Measurements from ENCODE around the gene CHCHD4.

CHCHD4 gene

DNA sequence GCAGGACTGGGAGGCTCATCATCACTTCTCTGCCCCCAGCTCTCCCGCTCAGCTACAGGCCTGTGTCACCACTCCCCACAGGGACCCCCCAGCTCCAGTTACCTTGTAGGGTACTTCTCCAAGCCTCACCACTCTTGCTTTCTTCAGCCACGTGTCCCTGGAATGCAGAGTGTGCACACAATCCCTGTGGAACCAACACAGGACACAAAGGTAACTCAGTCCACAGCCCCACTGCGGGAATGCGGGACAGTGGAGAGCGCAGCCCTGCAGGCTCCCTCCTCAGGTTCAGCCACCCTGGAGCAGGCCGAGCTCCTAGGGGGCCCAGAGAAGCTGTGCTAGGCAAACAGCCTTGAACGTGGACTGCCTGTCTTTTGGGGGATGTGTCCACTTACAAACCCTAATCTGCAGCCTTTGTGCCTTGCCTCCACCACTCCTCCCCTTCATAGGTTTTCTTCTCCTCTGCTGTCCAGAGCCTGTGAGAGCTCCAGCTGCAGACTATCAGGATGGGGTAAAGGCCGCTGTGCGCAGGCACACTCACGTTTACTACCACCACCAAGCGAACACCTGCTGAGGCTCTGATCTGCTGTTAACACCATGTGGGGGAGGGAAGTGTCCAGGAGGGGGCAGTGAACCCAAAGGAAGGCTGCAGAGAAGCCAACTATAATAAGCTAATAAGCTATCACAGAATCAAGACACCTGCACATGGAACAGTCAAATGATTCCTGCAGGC is 27.7 kb upstream of the CHCHD4 start:
- no peak for TF ChIP-seq TAF1 (IDR thresholded peaks at IDR 0.05; ENCODE audit: borderline replicate concordance, insufficient read depth, low read length)
- TF ChIP-seq POLR2AphosphoS5 (IDR thresholded peaks at IDR 0.05; ENCODE audit: low read depth, low read length) = no peak
- TF ChIP-seq SIN3A (IDR thresholded peaks at IDR 0.05; ENCODE audit: borderline replicate concordance, insufficient read depth, low read length) = no peak
- TF ChIP-seq, protein P1, sequence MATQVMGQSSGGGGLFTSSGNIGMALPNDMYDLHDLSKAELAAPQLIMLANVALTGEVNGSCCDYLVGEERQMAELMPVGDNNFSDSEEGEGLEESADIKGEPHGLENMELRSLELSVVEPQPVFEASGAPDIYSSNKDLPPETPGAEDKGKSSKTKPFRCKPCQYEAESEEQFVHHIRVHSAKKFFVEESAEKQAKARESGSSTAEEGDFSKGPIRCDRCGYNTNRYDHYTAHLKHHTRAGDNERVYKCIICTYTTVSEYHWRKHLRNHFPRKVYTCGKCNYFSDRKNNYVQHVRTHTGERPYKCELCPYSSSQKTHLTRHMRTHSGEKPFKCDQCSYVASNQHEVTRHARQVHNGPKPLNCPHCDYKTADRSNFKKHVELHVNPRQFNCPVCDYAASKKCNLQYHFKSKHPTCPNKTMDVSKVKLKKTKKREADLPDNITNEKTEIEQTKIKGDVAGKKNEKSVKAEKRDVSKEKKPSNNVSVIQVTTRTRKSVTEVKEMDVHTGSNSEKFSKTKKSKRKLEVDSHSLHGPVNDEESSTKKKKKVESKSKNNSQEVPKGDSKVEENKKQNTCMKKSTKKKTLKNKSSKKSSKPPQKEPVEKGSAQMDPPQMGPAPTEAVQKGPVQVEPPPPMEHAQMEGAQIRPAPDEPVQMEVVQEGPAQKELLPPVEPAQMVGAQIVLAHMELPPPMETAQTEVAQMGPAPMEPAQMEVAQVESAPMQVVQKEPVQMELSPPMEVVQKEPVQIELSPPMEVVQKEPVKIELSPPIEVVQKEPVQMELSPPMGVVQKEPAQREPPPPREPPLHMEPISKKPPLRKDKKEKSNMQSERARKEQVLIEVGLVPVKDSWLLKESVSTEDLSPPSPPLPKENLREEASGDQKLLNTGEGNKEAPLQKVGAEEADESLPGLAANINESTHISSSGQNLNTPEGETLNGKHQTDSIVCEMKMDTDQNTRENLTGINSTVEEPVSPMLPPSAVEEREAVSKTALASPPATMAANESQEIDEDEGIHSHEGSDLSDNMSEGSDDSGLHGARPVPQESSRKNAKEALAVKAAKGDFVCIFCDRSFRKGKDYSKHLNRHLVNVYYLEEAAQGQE (IDR thresholded peaks at IDR 0.05; ENCODE audit: insufficient read depth in 1 of 2, low read depth in 2 of 2, low read length in 2 of 2) = no peak
- TF ChIP-seq FOXP2 (optimal IDR thresholded peaks at IDR 0.05; ENCODE audit: borderline replicate concordance, extremely low read depth, extremely low read length, insufficient read depth) = no peak

DNA sequence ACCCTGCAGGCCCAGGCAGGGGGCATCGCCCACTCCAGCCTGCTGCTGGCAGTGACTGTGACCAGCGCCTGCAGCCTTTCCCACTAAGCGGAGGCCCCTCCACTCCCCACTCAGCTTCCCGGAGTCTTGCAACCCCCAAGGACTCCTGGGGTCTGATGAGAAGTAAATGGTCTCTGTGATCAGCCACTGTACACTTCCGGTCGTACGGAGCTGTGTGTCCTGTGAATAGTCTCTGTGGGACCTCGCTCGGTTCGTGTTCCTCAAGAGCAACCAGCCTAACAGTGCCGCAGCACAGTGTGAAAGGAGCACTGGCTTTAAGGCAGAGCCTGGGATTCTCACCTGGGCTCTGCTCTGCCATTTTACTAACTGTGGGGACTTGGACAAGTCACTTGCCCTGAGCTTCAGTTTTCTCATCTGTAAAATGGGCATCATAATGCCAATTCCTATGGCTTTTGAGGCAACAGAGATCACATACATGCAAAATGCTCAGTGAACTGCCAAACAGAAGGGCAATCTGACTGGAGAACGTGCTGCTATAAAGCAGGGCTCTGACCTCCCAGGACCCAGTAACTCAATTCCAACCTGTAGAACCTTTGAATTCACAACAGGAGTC is 26.9 kb upstream of the CHCHD4 start:
- no peak for TF ChIP-seq POLR2AphosphoS5 (IDR thresholded peaks at IDR 0.05; ENCODE audit: low read depth, low read length)
- no peak for TF ChIP-seq FOXP2 (optimal IDR thresholded peaks at IDR 0.05; ENCODE audit: borderline replicate concordance, extremely low read depth, extremely low read length, insufficient read depth)
- TF ChIP-seq SIN3A (IDR thresholded peaks at IDR 0.05; ENCODE audit: borderline replicate concordance, insufficient read depth, low read length) = no peak
- TF ChIP-seq, protein P1 (IDR thresholded peaks at IDR 0.05; ENCODE audit: insufficient read depth in 1 of 2, low read depth in 2 of 2, low read length in 2 of 2) = no peak
- no peak for TF ChIP-seq TAF1 (IDR thresholded peaks at IDR 0.05; ENCODE audit: borderline replicate concordance, insufficient read depth, low read length)

DNA sequence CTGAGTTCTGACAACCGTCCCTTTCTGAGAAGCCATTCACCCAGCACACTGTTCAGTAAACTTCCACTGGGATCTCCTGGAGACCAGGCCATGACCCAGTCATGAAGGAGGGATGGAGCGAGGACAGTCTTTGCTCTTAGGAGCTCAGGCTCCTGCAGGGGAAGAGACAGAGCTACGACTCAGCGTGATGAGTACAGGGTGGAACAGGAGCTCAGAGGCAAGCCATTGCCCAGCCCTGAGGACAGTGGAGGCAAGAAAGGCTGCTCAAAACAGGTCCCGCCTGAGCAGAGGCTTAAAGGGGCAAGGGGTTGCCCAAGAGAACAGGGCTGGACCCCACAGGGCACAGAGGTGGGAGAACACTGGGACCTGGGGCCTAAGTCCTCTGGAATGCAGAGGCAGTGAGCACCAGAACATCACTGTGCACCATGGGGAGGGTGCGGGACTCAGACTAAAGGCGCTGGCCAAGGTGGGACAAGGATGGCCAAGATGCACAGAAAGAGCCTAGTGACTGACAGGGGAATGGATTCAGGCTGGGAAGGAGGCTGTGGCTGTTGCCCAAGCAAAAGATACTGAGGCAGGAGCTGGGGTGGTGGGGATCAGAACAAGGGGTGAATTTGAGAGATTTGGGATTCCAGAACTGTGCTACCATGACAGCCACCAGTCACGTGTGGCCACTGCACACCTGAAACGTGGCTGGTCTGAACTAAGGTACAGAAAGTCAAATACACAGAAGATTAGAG is 26.0 kb upstream of the CHCHD4 start:
- TF ChIP-seq TAF1 (IDR thresholded peaks at IDR 0.05; ENCODE audit: borderline replicate concordance, insufficient read depth, low read length) (no peak), POLR2AphosphoS5 (IDR thresholded peaks at IDR 0.05; ENCODE audit: low read depth, low read length) (no peak), FOXP2 (optimal IDR thresholded peaks at IDR 0.05; ENCODE audit: borderline replicate concordance, extremely low read depth, extremely low read length, insufficient read depth) (no peak), SIN3A (IDR thresholded peaks at IDR 0.05; ENCODE audit: borderline replicate concordance, insufficient read depth, low read length) (no peak)
- TF ChIP-seq, protein P1 (IDR thresholded peaks at IDR 0.05; ENCODE audit: insufficient read depth in 1 of 2, low read depth in 2 of 2, low read length in 2 of 2) = no peak

DNA sequence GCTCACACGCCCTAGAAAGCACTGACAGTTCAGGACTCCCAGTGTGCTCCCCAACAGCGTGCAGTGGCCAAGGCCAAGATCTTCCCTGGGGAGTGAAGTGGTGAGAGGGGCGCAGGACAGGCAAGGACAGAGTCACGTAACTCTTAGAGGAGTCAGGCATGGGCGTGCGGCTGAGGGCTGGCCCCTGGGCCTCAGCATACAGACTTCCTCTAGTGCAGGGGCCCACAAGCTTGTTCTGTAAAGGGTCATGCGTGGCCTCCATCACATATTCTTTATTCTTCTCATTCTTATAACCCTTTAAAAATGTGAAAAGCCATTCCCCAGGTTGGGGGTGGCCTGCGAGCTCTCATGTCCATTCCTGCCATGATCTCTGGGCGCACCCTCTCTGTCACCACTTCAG is 25.4 kb upstream of the CHCHD4 start:
- TF ChIP-seq, protein P1 (IDR thresholded peaks at IDR 0.05; ENCODE audit: insufficient read depth in 1 of 2, low read depth in 2 of 2, low read length in 2 of 2) = no peak
- TF ChIP-seq POLR2AphosphoS5 (IDR thresholded peaks at IDR 0.05; ENCODE audit: low read depth, low read length) (no peak), SIN3A (IDR thresholded peaks at IDR 0.05; ENCODE audit: borderline replicate concordance, insufficient read depth, low read length) (no peak), FOXP2 (optimal IDR thresholded peaks at IDR 0.05; ENCODE audit: borderline replicate concordance, extremely low read depth, extremely low read length, insufficient read depth) (no peak), TAF1 (IDR thresholded peaks at IDR 0.05; ENCODE audit: borderline replicate concordance, insufficient read depth, low read length) (no peak)

Measured in PFSK-1 (cell line).